HG03469 (cell line): Measurements from ENCODE around the gene RUNDC1.
"Not testable (repeated sequence)": the region's sequence is repeated elsewhere in the genome, so short reads cannot be mapped to it uniquely, and the experiment has no call there.

Experiments used
- ATAC-seq: cut with Tn5 transposase; IDR thresholded peaks from one replicate; pipeline ENCODE4 v1.9.1; 2021; ENCODE audit warnings: mild to moderate bottlenecking, moderate library complexity, moderate number of reproducible peaks; ENCODE audit not compliant: unreplicated experiment

RUNDC1 gene

GRCh38 chr17:42980274-42980765 is at the start of gene RUNDC1:
Gene RUNDC1 (plus strand): TSS chr17:42980565. CDS start chr17:42980577, 12 bp downstream.
- no peak for ATAC-seq

- ATAC-seq, result no peak
Observed at GRCh38 chr17:42937712-42938596, 42.4 kb upstream of the RUNDC1 start.

DNA sequence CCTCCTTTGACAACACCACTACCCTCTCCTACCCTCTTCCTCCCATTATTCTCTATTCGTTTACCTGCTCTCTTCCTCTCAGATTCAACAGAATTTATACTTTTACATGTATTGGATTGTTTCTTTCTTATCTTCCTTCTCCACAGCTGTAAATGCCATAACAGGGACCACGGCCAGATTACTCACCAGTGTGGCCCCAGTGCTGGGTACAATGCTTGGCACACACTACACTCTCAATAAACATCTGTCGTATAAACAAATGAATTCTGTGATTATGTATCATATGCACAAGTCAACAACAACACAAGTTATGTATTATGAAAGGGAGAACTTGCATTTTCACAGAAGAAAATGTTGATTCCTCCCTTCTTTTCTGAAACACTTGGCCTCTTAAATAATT is 36.2 kb upstream of the RUNDC1 start:
- no peak for ATAC-seq

GRCh38 chr17:42946812-42947211 is 33.6 kb upstream of the RUNDC1 start:
- ATAC-seq, result no peak

GRCh38 chr17:42950044-42950783 is 30.2 kb upstream of the RUNDC1 start:
- ATAC-seq, result no peak

DNA sequence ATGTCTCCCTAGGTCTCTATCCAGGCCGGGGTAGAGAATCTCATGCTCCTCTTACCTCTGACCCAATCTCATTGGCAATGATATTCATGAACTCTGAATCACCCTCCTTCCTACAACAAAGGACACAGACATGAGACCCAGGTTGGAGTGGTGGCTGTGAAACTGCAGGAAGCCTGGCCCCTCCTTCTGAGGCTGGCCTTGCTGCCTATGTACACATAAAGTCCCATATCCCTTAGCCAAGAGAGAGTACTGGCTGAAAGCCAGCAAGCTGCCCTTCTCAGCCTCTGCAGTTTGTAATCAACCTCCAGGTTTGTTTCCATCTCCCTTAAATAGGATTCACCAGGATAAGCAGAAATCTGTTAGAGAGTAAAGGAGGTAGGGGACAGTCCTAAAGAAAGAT is 26.7 kb upstream of the RUNDC1 start:
- no peak for ATAC-seq

DNA sequence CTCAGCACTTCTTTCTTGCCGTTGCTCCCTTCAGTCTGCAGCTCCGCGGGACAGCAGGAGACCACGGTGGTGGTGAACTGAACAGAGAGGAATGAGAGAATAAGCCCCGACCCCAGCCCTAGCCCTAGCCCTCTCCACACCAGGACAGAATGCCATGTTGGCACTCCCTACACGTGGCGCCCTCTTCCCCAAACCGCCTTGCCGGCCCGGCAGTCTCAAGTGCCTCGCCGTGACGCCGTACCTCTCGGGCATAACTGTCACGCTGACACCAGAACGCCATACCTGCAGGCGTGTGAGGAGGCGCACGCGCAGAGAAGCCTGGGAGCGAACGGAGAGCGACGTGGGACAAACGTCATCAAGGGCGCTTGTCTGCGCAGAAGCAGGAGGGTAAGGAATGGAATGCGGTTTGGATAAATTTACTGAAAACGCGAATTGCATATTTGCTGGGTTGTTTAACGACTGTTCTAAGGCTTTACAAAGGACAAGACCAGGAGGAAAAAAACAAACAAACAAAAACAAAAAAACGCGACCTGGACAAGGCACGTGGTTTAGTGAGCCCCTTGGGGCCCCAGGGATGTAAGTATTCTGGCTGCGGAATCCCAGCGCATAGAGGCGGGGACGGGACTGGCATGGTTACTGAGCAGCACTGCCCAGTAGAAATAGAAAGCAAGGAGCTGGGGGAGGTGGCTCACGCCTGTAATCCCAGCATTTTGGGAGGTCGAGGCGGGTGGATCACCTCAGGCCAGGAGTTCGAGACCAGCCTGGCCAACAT is 16.0 kb upstream of the RUNDC1 start, which contains the start of gene AARSD1:
Gene AARSD1 (minus strand): TSS at position 294 of the 772 bp plus-strand sequence. CDS start 14 bp downstream, at position 280.
- peak; percentile 81 for ATAC-seq

GRCh38 chr17:42967925-42968324 is 12.4 kb upstream of the RUNDC1 start:
- no peak for ATAC-seq

- ATAC-seq, result no peak
Observed at GRCh38 chr17:42969001-42969581, 11.3 kb upstream of the RUNDC1 start.

- ATAC-seq, result no peak
Observed at GRCh38 chr17:42971589-42971988, 8.8 kb upstream of the RUNDC1 start.

- not testable (repeated sequence) for ATAC-seq
Observed at GRCh38 chr17:42973323-42973722, 7.0 kb upstream of the RUNDC1 start.

DNA sequence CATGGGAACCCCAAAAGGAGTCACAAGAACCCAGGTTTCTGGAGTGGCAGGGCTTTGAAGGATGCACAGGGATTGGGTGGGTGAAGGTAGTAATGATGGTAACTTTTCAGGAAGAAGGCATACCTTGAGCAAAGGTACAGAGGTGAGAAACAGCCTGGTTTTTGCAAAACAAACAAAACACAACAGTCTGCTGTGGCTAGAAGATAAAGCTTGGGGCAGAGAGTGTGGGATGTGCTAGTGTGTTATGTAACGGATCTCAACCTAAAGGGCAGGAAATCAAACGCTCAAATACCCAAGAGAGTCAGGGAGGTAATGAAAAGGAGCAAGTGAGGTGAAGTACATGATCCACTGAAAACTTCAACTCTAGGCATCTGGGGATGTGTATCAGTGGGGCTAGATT is 5.1 kb upstream of the RUNDC1 start:
- no peak for ATAC-seq

GRCh38 chr17:42975701-42976100 is 4.7 kb upstream of the RUNDC1 start:
- not testable (repeated sequence) for ATAC-seq

DNA sequence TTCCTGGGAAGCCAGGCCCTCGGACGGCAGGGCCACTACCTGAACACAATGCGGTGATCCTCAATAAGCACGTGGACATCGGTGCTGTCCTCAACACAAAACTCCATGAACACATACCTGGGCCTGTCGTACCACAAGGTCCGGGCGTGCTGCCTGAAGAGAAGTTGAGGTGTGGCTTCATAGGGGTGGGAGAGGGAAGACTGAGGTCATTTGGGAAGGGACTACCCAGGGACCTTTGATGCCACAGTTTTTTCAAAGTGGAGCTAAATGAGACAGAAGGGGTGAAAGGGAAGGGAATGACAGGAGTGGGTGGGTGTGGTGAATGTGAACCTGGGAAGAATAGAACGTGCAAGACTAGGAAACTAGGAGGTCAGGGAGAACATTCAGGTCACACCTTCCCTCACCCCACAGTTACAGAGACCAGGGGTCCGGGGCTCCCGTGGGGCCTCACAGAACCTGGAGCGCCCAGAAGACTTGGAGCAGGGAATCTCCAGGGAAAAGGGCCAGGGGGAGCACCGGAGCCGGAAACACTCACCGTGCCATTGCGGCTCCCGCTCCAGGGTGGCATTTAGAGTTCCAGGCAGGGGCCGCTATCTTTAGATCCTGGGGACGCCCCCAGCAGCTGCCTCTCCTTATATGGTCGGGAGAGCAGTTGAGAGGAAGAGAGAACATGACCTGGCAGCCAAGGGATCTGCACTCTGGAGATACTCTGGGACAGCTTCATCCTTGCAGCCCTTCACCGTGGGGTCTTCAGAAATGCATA is 673 bp upstream of the RUNDC1 start, which contains the start of gene PTGES3L:
Gene PTGES3L (minus strand): TSS at position 570 of the 763 bp plus-strand sequence. CDS start 27 bp downstream, at position 543.
- ATAC-seq, result no peak

- no peak for ATAC-seq
Observed at GRCh38 chr17:42980766-42981397, 517 bp downstream of the RUNDC1 start.

DNA sequence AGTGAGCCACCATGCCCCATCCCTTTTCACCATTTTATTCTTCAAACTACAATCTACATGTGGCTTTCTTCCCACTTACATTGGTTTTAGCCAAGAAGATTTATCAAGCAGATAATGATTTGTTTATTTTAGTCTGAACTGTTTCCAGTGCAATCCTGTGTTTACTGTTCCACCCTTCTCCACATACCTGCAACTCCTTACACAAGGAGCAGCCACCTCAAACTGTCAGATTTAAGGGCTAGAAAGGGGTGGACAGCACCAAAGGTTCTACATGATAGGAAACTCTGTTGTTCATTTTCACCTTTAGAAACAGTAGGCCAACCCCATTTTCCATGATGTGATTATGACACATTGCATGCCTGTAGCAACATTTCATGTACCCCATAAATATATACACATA is 1.9 kb downstream of the RUNDC1 start:
- ATAC-seq, result no peak

GRCh38 chr17:42985225-42985624 is 4.9 kb downstream of the RUNDC1 start:
- no peak for ATAC-seq

DNA sequence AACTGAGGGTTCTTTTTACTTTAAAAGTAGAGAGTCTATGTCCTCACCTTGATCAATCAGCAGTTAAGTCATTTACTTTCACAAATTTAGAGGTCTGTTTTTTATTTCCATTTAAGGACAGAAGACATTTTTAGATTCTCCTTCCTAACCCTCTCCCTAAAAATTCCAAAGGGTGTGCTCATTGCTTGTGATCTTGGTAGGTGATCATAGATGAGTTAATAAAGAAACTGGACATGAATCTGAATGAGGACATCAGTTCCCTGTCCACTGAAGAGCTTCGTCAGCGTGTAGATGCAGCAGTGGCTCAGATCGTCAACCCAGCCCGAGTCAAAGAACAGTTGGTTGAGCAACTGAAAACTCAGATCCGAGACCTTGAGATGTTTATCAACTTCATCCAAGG is 8.8 kb downstream of the RUNDC1 start:
- ATAC-seq, result no peak
